Measurements from ENCODE around the gene PLPP3. TPM values are rescaled to one million over a fixed set of nuclear protein-coding genes. Genes with fewer than 3 reads are reported as not detected.

The PLPP3 gene
- total RNA-seq, 1 donor, result 243 TPM

DNA sequence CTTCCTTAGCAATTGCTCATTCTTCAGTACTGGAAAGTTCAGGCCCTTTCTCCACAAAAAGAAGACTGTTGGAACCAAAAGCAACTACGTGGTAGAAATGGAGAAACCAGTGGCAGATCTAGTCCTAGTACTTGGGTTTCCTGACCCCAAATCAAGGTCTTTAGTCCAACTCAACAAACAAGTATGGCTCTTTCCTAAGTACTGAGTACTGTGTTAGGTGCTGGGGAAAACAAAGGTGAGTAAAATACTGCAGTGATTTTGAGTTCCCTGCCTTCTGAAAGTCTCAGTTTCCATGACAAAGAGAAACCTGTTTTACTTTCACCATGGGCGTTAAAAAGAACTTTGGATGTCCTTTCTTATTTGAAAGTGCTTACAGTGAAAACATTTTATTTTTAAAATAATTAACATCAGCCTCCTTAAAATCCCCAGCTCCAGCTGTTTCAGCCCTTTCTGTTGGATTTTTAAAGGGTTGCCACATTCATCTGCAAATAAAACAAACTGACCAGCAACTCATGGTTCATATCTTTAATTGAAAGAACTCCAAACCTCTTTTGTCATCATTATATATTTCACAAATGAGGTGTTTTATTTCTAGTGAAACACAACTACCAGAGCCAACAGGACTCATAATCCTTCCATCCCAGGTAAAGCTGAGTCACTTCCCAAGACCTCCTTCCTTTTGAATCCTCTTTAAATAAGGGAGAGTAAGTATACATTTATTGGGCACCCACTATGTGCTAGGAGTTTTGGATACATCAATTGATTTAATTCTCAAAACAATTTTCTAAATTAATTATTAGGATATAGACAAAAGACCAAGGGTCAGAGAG, 35.4 kb downstream of the PLPP3 start:
- no peak overlapping the region for H3K27ac ChIP-seq (ENCODE audit: low read depth, low read length)
- H2AFZ ChIP-seq (ENCODE audit: low read length), result no peak overlapping the region
- TF ChIP-seq, protein P1, sequence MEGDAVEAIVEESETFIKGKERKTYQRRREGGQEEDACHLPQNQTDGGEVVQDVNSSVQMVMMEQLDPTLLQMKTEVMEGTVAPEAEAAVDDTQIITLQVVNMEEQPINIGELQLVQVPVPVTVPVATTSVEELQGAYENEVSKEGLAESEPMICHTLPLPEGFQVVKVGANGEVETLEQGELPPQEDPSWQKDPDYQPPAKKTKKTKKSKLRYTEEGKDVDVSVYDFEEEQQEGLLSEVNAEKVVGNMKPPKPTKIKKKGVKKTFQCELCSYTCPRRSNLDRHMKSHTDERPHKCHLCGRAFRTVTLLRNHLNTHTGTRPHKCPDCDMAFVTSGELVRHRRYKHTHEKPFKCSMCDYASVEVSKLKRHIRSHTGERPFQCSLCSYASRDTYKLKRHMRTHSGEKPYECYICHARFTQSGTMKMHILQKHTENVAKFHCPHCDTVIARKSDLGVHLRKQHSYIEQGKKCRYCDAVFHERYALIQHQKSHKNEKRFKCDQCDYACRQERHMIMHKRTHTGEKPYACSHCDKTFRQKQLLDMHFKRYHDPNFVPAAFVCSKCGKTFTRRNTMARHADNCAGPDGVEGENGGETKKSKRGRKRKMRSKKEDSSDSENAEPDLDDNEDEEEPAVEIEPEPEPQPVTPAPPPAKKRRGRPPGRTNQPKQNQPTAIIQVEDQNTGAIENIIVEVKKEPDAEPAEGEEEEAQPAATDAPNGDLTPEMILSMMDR (IDR thresholded peaks at IDR 0.05; ENCODE audit: extremely low read depth, low read depth, low read length), result no peak
- H3K36me3 ChIP-seq (ENCODE audit: insufficient read depth, low read length), result no peaks in the 10 kb centered on the region
- H3K79me2 ChIP-seq (ENCODE audit: insufficient read depth, low read length), result peaks cover 100% of the 10 kb centered on the region
- H4K20me1 ChIP-seq (ENCODE audit: insufficient read depth, low read length), result peaks cover 52% of the 10 kb centered on the region
- no peaks in the 10 kb centered on the region for H3K9me3 ChIP-seq (ENCODE audit: low read depth, low read length)
- no peaks in the 10 kb centered on the region for H3K27me3 ChIP-seq (ENCODE audit: insufficient read depth, low read length)
- no peak overlapping the region for H3K4me2 ChIP-seq (ENCODE audit: insufficient read depth, low read length)
- H3K4me3 ChIP-seq (ENCODE audit: insufficient read depth, low read length), result no peak overlapping the region
- no peak for DNase-seq (ENCODE audit: insufficient read length, low spot score, missing footprints)
- H3K4me1 ChIP-seq (ENCODE audit: insufficient read depth, low read length), result peaks cover 18% of the 10 kb centered on the region

DNA sequence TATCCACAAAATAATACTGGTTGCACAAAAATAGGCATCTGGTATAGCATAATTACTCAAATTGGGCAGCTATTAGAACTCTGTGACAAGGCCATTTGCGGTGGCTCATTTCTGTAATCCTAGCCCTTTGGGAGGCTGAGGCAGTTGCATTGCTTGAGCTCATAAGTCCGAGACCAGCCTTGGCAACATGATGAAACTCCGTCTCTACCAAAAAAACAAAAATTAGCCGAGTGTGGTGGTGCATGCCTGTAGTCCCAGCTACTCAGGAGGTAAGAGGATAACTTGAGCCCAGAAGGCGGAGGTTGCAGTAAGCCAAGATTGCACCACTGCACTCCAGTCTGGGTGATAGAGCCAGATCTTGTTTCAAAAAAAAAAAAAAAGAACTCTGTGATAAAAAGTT, 36.7 kb downstream of the PLPP3 start:
- no peak overlapping the region for H3K4me2 ChIP-seq (ENCODE audit: insufficient read depth, low read length)
- H4K20me1 ChIP-seq (ENCODE audit: insufficient read depth, low read length), result peaks cover 51% of the 10 kb centered on the region
- H3K9me3 ChIP-seq (ENCODE audit: low read depth, low read length), result no peaks in the 10 kb centered on the region
- peaks cover 100% of the 10 kb centered on the region for H3K79me2 ChIP-seq (ENCODE audit: insufficient read depth, low read length)
- TF ChIP-seq, protein P1 (IDR thresholded peaks at IDR 0.05; ENCODE audit: extremely low read depth, low read depth, low read length), result no peak
- DNase-seq (ENCODE audit: insufficient read length, low spot score, missing footprints), result no peak
- H3K36me3 ChIP-seq (ENCODE audit: insufficient read depth, low read length), result no peaks in the 10 kb centered on the region
- no peak overlapping the region for H3K4me3 ChIP-seq (ENCODE audit: insufficient read depth, low read length)
- no peak overlapping the region for H2AFZ ChIP-seq (ENCODE audit: low read length)
- H3K4me1 ChIP-seq (ENCODE audit: insufficient read depth, low read length), result peaks cover 7% of the 10 kb centered on the region
- no peak overlapping the region for H3K27ac ChIP-seq (ENCODE audit: low read depth, low read length)
- no peaks in the 10 kb centered on the region for H3K27me3 ChIP-seq (ENCODE audit: insufficient read depth, low read length)

DNA sequence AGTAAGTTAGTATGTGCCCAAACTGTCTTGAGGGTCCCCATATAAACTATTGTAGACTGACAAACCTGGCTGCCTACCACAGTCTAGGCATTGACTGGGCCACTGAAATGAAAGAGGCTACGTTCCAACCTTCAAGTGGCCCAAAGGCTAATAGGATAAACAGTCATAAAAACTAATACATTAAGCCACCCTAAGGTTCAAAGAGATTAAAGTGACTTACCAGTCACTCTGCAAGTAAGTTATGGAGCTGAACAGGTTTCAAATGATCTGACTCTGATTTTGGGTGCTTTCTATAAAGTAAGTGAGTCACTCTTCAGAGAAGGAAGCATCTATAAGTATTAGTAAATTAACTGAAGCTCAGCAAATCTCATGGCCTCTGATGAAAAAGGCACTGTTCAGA, 38.0 kb downstream of the PLPP3 start:
- Histone ChIP-seq H3K36me3 (ENCODE audit: insufficient read depth, low read length) (peaks cover 8% of the 10 kb centered on the region), H3K4me2 (ENCODE audit: insufficient read depth, low read length) (no peak overlapping the region), H3K79me2 (ENCODE audit: insufficient read depth, low read length) (peaks cover 100% of the 10 kb centered on the region), H3K4me1 (ENCODE audit: insufficient read depth, low read length) (peaks cover 7% of the 10 kb centered on the region), H2AFZ (ENCODE audit: low read length) (no peak overlapping the region), H4K20me1 (ENCODE audit: insufficient read depth, low read length) (peaks cover 55% of the 10 kb centered on the region), H3K27me3 (ENCODE audit: insufficient read depth, low read length) (no peaks in the 10 kb centered on the region), H3K27ac (ENCODE audit: low read depth, low read length) (no peak overlapping the region), H3K9me3 (ENCODE audit: low read depth, low read length) (no peaks in the 10 kb centered on the region), H3K4me3 (ENCODE audit: insufficient read depth, low read length) (no peak overlapping the region)
- TF ChIP-seq, protein P1 (IDR thresholded peaks at IDR 0.05; ENCODE audit: extremely low read depth, low read depth, low read length), result no peak
- no peak for DNase-seq (ENCODE audit: insufficient read length, low spot score, missing footprints)

DNA sequence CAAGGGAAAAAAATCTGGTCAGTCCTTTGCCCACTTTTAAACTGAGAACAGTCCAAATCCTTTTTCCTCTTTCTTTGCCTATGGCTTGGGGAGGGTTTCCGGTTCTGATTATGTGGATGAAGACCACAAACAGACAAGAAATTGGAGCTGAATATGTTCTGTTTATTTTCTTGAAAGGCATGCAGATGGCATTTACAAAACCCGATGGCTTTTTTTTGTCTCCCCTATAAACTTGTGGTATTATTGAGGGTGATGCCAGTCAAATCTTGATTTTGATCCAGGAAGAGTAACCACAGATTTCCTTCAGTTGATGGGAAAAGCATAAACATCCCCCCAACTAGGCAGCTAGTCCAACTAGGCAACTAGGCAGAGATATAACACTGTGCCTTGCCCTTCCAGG, 38.9 kb downstream of the PLPP3 start:
- Histone ChIP-seq H3K27me3 (ENCODE audit: insufficient read depth, low read length) (no peaks in the 10 kb centered on the region), H3K27ac (ENCODE audit: low read depth, low read length) (no peak overlapping the region), H3K36me3 (ENCODE audit: insufficient read depth, low read length) (peaks cover 17% of the 10 kb centered on the region), H3K4me2 (ENCODE audit: insufficient read depth, low read length) (no peak overlapping the region), H2AFZ (ENCODE audit: low read length) (no peak overlapping the region), H3K79me2 (ENCODE audit: insufficient read depth, low read length) (peaks cover 100% of the 10 kb centered on the region), H3K4me3 (ENCODE audit: insufficient read depth, low read length) (no peak overlapping the region), H3K9me3 (ENCODE audit: low read depth, low read length) (no peaks in the 10 kb centered on the region), H3K4me1 (ENCODE audit: insufficient read depth, low read length) (peaks cover 7% of the 10 kb centered on the region), H4K20me1 (ENCODE audit: insufficient read depth, low read length) (peaks cover 58% of the 10 kb centered on the region)
- TF ChIP-seq, protein P1 (IDR thresholded peaks at IDR 0.05; ENCODE audit: extremely low read depth, low read depth, low read length), result no peak
- peak; percentile 52 for DNase-seq (ENCODE audit: insufficient read length, low spot score, missing footprints)
